GM21360 (cell line): Measurements from ENCODE around the gene TCP11L2.

ENCODE experiments used
- ATAC-seq: cut with Tn5 transposase; IDR thresholded peaks from one replicate; pipeline ENCODE4 v1.9.1; 2021; ENCODE audit warnings: mild to moderate bottlenecking, moderate library complexity; ENCODE audit not compliant: unreplicated experiment

Gene TCP11L2

GRCh38 chr12:106302401-106303201 is at the start of gene TCP11L2:
TSS of gene TCP11L2 (plus strand) at chr12:106302733. CDS start at chr12:106311076, 8,343 bp downstream.
- ATAC-seq = peak; percentile 64

- no peak for ATAC-seq
Observed at GRCh38 chr12:106254724-106255123, 47.8 kb upstream of the TCP11L2 start.

- no peak for ATAC-seq
Observed at GRCh38 chr12:106255493-106255892, 47.0 kb upstream of the TCP11L2 start.

- no peak for ATAC-seq
Observed at GRCh38 chr12:106255952-106256351, 46.6 kb upstream of the TCP11L2 start.

GRCh38 chr12:106256524-106256923 is 46.0 kb upstream of the TCP11L2 start:
- no peak for ATAC-seq

- no peak for ATAC-seq
Observed at GRCh38 chr12:106258226-106258625, 44.3 kb upstream of the TCP11L2 start.

- no peak for ATAC-seq
Observed at GRCh38 chr12:106258935-106259334, 43.6 kb upstream of the TCP11L2 start.

GRCh38 chr12:106265116-106265515 is 37.4 kb upstream of the TCP11L2 start:
- ATAC-seq = no peak

- no peak for ATAC-seq
Observed at GRCh38 chr12:106267535-106267934, 35.0 kb upstream of the TCP11L2 start.

- ATAC-seq = no peak
Observed at GRCh38 chr12:106269150-106269771, 33.3 kb upstream of the TCP11L2 start.

- ATAC-seq = no peak
Observed at GRCh38 chr12:106271575-106272505, 30.7 kb upstream of the TCP11L2 start.

- no peak for ATAC-seq
Observed at GRCh38 chr12:106273491-106273890, 29.0 kb upstream of the TCP11L2 start.

- no peak for ATAC-seq
Observed at GRCh38 chr12:106274012-106274411, 28.5 kb upstream of the TCP11L2 start.

GRCh38 chr12:106274575-106275121 is 27.9 kb upstream of the TCP11L2 start:
- ATAC-seq = no peak

GRCh38 chr12:106275458-106275857 is 27.1 kb upstream of the TCP11L2 start:
- ATAC-seq = no peak

GRCh38 chr12:106276032-106276740 is 26.3 kb upstream of the TCP11L2 start:
- peak; percentile 72 for ATAC-seq

GRCh38 chr12:106280106-106280505 is 22.4 kb upstream of the TCP11L2 start:
- ATAC-seq = no peak

GRCh38 chr12:106281056-106281782 is 21.3 kb upstream of the TCP11L2 start:
- ATAC-seq = no peak

GRCh38 chr12:106281804-106282203 is 20.7 kb upstream of the TCP11L2 start:
- ATAC-seq = no peak
